Measurements from ENCODE around the gene SH2D4B. TPM values are rescaled to one million over a fixed set of nuclear protein-coding genes. Genes with fewer than 3 reads are reported as not detected.

The SH2D4B gene
- total RNA-seq, 1 donor from 2014 or later: 1.4 TPM

GRCh38 chr10:80515511-80515910 lies 22.2 kb upstream of the SH2D4B start:
- ATAC-seq: no peak
- DNase-seq: no peak
- Histone ChIP-seq H3K36me3 (peaks cover 100% of the 10 kb centered on the region), H3K9me3 (no peaks in the 10 kb centered on the region), H3K27ac (peak overlapping the region; percentile 24), H3K4me1 (peaks cover 25% of the 10 kb centered on the region), H3K4me3 (no peak overlapping the region), H3K27me3 (ENCODE audit: low read depth) (no peaks in the 10 kb centered on the region)
- intact Hi-C loops (cut with DNase I): no loop called here
- no peak for TF ChIP-seq CTCF (IDR thresholded peaks at IDR 0.05)

- DNase-seq (no peak), ATAC-seq (no peak)
- intact Hi-C loops (cut with DNase I): no loop called here
- peak overlapping the region; percentile 24 for H3K27ac ChIP-seq
- H3K4me1 ChIP-seq: peaks cover 21% of the 10 kb centered on the region
- H3K9me3 ChIP-seq: no peaks in the 10 kb centered on the region
- peaks cover 100% of the 10 kb centered on the region for H3K36me3 ChIP-seq
- no peak overlapping the region for H3K4me3 ChIP-seq
- no peak for TF ChIP-seq CTCF (IDR thresholded peaks at IDR 0.05)
- H3K27me3 ChIP-seq (ENCODE audit: low read depth): no peaks in the 10 kb centered on the region
These were observed 21.8 kb upstream of the SH2D4B start for GRCh38 chr10:80515941-80516340.

GRCh38 chr10:80516506-80517075 lies 21.1 kb upstream of the SH2D4B start:
- Histone ChIP-seq H3K36me3 (peaks cover 99% of the 10 kb centered on the region), H3K27me3 (ENCODE audit: low read depth) (no peaks in the 10 kb centered on the region), H3K4me1 (peaks cover 16% of the 10 kb centered on the region), H3K4me3 (no peak overlapping the region), H3K27ac (no peak overlapping the region), H3K9me3 (no peaks in the 10 kb centered on the region)
- no peak for DNase-seq
- TF ChIP-seq CTCF (IDR thresholded peaks at IDR 0.05): no peak
- no peak for ATAC-seq
- intact Hi-C loops (cut with DNase I): no loop called here

GRCh38 chr10:80517416-80518142 lies 20.1 kb upstream of the SH2D4B start:
- Histone ChIP-seq H3K36me3 (peaks cover 95% of the 10 kb centered on the region), H3K27me3 (ENCODE audit: low read depth) (no peaks in the 10 kb centered on the region), H3K9me3 (no peaks in the 10 kb centered on the region), H3K4me3 (no peak overlapping the region), H3K27ac (peak overlapping the region; percentile 36), H3K4me1 (peaks cover 16% of the 10 kb centered on the region)
- intact Hi-C loops (cut with DNase I): no loop called here
- no peak for ATAC-seq
- TF ChIP-seq CTCF (IDR thresholded peaks at IDR 0.05): no peak
- DNase-seq: no peak

- Histone ChIP-seq H3K4me3 (no peak overlapping the region), H3K4me1 (peaks cover 16% of the 10 kb centered on the region), H3K9me3 (no peaks in the 10 kb centered on the region), H3K27me3 (ENCODE audit: low read depth) (no peaks in the 10 kb centered on the region), H3K27ac (peak overlapping the region; percentile 36), H3K36me3 (peaks cover 88% of the 10 kb centered on the region)
- intact Hi-C loops (cut with DNase I): no loop called here
- TF ChIP-seq CTCF (IDR thresholded peaks at IDR 0.05): no peak
- DNase-seq (no peak), ATAC-seq (no peak)
These were observed 19.4 kb upstream of the SH2D4B start for GRCh38 chr10:80518143-80518806.
